ENCODE measurements around the gene ZBTB40. TPM values are rescaled to one million over a fixed set of nuclear protein-coding genes. Genes with fewer than 3 reads are reported as not detected.

Gene ZBTB40
- 5.8 and 14.3 TPM in 2 replicates for total RNA-seq

GRCh38 chr1:22451702-22452480 is at the start of gene ZBTB40:
Gene ZBTB40, plus strand, starts transcription at chr1:22451851. Its CDS starts 38,098 bp downstream, at chr1:22489949.

GRCh38 chr1:22562584-22563583 is 111.2 kb downstream of the ZBTB40 start, which contains the start of gene EPHA8:
Gene EPHA8, plus strand, starts transcription at chr1:22563489. Its CDS starts 147 bp downstream, at chr1:22563636.

Other genes with a start within 250 kb of the ZBTB40 start
- not detected in 2 replicates for gene EPHA8, start 111.6 kb downstream of the ZBTB40 start, total RNA-seq
- gene C1QA, start 184.8 kb downstream of the ZBTB40 start, total RNA-seq, result not detected in 2 replicates
- not detected in 2 replicates for gene C1QC, start 191.8 kb downstream of the ZBTB40 start, total RNA-seq
- not detected in 2 replicates for gene C1QB, start 201.4 kb downstream of the ZBTB40 start, total RNA-seq

All from bladder microvascular endothelial cell (primary cell).